ENCODE measurements around the gene BET1. TPM values are rescaled to one million over a fixed set of nuclear protein-coding genes. Genes with fewer than 3 reads are reported as not detected.
A peak's percentile ranks its signal among the peaks of the same experiment; 100 is the strongest.

Gene BET1
- total RNA-seq, 1 experiment from 2014 or later: 12.1 TPM

DNA sequence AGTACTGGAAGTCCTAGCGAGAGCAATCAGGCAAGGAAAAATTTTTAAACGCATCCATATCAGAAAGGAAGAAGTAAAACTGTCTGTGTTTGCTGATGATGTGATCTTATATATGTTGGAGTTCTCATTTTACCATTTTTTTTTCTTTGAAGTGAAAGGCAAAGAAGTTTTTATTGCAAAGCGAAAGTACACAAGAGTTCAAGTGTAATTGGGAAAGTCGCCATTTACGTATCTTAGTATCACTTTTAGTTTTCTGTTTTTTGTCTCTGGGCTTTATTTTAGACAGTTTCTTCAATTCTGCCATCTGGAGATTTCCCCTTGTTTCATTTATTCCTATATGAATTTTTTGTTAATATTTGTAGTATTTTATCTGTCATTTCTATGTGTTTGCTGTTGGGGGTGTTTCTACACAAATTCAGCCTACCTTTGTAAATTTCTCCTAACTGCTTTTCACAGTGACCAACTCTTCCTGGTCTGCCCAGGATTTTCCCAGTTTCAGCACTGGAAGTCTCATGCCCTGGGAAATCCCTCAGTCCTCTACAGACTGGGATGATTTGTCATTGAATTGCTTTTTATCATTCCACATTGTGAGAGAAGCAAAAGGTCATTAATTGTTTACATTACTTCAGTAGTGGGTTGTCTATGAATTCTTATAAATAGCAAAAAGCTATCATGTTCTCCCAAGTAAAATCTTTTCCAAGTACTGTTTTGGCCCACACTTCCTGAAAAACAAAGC lies 23.2 kb downstream of the BET1 start:
- no peak for DNase-seq
- H3K9ac ChIP-seq (ENCODE audit: low read length): no peak overlapping the region
- no peak overlapping the region for H3K4me2 ChIP-seq (ENCODE audit: low read length)
- BruUV-seq (replicated peaks): no TSS peak
- TF ChIP-seq EZH2phosphoT487 (IDR thresholded peaks at IDR 0.05; ENCODE audit: borderline replicate concordance, low read length) (no peak), EZH2 (IDR thresholded peaks at IDR 0.05; ENCODE audit: low read length, unreplicated experiment) (no peak)
- TF ChIP-seq, protein P1, sequence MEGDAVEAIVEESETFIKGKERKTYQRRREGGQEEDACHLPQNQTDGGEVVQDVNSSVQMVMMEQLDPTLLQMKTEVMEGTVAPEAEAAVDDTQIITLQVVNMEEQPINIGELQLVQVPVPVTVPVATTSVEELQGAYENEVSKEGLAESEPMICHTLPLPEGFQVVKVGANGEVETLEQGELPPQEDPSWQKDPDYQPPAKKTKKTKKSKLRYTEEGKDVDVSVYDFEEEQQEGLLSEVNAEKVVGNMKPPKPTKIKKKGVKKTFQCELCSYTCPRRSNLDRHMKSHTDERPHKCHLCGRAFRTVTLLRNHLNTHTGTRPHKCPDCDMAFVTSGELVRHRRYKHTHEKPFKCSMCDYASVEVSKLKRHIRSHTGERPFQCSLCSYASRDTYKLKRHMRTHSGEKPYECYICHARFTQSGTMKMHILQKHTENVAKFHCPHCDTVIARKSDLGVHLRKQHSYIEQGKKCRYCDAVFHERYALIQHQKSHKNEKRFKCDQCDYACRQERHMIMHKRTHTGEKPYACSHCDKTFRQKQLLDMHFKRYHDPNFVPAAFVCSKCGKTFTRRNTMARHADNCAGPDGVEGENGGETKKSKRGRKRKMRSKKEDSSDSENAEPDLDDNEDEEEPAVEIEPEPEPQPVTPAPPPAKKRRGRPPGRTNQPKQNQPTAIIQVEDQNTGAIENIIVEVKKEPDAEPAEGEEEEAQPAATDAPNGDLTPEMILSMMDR (conservative IDR thresholded peaks at IDR 0.05; ENCODE audit: low read depth, low read length): no peak
- H3K4me1 ChIP-seq (ENCODE audit: insufficient read depth, low read length): no peaks in the 10 kb centered on the region
- H3K27me3 ChIP-seq (ENCODE audit: low read length): no peaks in the 10 kb centered on the region
- H4K20me1 ChIP-seq (ENCODE audit: low read length): no peaks in the 10 kb centered on the region
- intact Hi-C loops (cut with micrococcal nuclease): no loop called here
- POLR2A ChIA-PET (ENCODE audit: unreplicated experiment): no interaction called here
- H3K9me2 ChIP-seq (replicated peaks; ENCODE audit: low read length): no peaks in the 10 kb centered on the region
- H2AFZ ChIP-seq (ENCODE audit: low read length): no peak overlapping the region
- ATAC-seq: no peak
- no peaks in the 10 kb centered on the region for H3K9me3 ChIP-seq (ENCODE audit: low read length)
- H3K36me3 ChIP-seq (ENCODE audit: low read depth, low read length): no peaks in the 10 kb centered on the region
- no peaks in the 10 kb centered on the region for H3K79me2 ChIP-seq (ENCODE audit: low read length)
- CTCF ChIA-PET: no interaction called here
- H3F3A ChIP-seq (ENCODE audit: low read length, unreplicated experiment): no peaks in the 10 kb centered on the region
- no peak overlapping the region for H3K4me3 ChIP-seq (ENCODE audit: low read length)
- H3K27ac ChIP-seq (ENCODE audit: low read length): no peak overlapping the region

DNA sequence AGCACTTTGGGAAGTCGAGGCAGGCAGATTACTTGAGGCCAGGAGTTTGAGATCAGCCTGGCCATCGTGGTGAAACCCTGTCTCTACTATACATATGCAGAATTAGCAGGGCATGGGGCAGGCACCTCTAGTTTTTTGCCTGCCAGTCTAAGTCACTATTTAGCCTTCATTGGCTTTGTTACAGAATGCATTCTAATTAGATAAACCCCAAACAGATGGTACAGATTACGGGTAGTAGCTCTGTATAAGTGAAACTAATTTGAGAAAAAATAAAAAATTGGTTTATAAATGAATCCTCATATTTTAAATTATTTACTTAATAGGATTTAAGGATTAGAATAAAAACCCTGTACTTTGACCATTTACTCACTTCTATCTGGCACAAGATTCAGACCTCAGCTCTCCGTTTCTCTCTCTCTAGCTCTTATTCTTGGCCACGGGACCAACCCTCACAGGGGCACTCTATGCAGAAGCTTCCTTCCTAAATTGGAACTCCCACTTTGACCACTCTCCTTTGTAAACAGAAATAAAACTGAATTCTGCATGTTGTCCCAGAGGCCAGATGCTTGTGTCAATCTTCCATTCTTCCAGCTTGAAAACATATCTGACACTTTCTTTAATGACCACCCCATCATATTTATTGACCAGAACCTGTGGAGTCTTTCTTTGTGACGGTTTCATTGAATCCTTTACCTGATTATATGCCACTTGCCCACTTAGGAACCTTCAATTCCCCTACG lies 26.8 kb downstream of the BET1 start:
- TF ChIP-seq EZH2phosphoT487 (IDR thresholded peaks at IDR 0.05; ENCODE audit: borderline replicate concordance, low read length): no peak
- TF ChIP-seq EZH2 (IDR thresholded peaks at IDR 0.05; ENCODE audit: low read length, unreplicated experiment): no peak
- TF ChIP-seq, protein P1 (conservative IDR thresholded peaks at IDR 0.05; ENCODE audit: low read depth, low read length): no peak
- H3K4me3 ChIP-seq (ENCODE audit: low read length): no peak overlapping the region
- H4K20me1 ChIP-seq (ENCODE audit: low read length): no peaks in the 10 kb centered on the region
- peaks cover 4% of the 10 kb centered on the region; the same call in 1 of the 2 replicates for H3K4me1 ChIP-seq (ENCODE audit: insufficient read depth, low read length)
- no peaks in the 10 kb centered on the region for H3K9me3 ChIP-seq (ENCODE audit: low read length)
- no peak for DNase-seq
- intact Hi-C loops (cut with micrococcal nuclease): no loop called here
- ChIA-PET CTCF (no interaction called here), POLR2A (ENCODE audit: unreplicated experiment) (no interaction called here)
- no peak overlapping the region for H3K4me2 ChIP-seq (ENCODE audit: low read length)
- H3K79me2 ChIP-seq (ENCODE audit: low read length): no peaks in the 10 kb centered on the region
- H3K9ac ChIP-seq (ENCODE audit: low read length): no peak overlapping the region
- no peak overlapping the region for H3K27ac ChIP-seq (ENCODE audit: low read length)
- H3K9me2 ChIP-seq (replicated peaks; ENCODE audit: low read length): no peaks in the 10 kb centered on the region
- no peaks in the 10 kb centered on the region for H3K27me3 ChIP-seq (ENCODE audit: low read length)
- no peaks in the 10 kb centered on the region for H3K36me3 ChIP-seq (ENCODE audit: low read depth, low read length)
- no peaks in the 10 kb centered on the region for H3F3A ChIP-seq (ENCODE audit: low read length, unreplicated experiment)
- BruUV-seq (replicated peaks): no TSS peak
- ATAC-seq: no peak
- no peak overlapping the region for H2AFZ ChIP-seq (ENCODE audit: low read length)

DNA sequence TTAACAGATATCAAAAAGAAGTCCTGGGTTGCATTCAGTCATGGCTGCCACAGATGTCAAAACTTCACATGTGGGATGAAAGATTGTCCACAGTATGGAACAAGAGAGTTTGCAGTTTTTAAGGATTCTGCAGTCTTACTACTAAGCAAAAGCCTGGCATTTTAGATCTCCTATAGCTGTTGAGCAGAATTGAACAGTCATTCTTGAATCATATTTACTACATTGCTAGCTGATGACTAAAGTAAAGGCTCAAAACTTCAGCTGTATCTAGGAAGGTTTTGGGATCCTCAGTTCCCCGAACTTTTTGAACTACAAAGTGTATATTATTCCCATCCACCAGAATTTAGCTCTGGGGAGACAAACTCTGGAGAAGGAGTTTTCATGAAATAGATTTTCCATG lies 31.0 kb downstream of the BET1 start:
- Histone ChIP-seq H3K27me3 (ENCODE audit: low read length) (no peaks in the 10 kb centered on the region), H3K36me3 (ENCODE audit: low read depth, low read length) (no peaks in the 10 kb centered on the region), H3F3A (ENCODE audit: low read length, unreplicated experiment) (no peaks in the 10 kb centered on the region), H3K9ac (ENCODE audit: low read length) (no peak overlapping the region), H3K4me3 (ENCODE audit: low read length) (no peak overlapping the region), H4K20me1 (ENCODE audit: low read length) (no peaks in the 10 kb centered on the region), H3K4me2 (ENCODE audit: low read length) (peak overlapping the region; percentile 3; the same call in 1 of the 2 replicates), H2AFZ (ENCODE audit: low read length) (no peak overlapping the region), H3K9me3 (ENCODE audit: low read length) (no peaks in the 10 kb centered on the region), H3K79me2 (ENCODE audit: low read length) (no peaks in the 10 kb centered on the region), H3K27ac (ENCODE audit: low read length) (no peak overlapping the region), H3K9me2 (replicated peaks; ENCODE audit: low read length) (no peaks in the 10 kb centered on the region), H3K4me1 (ENCODE audit: insufficient read depth, low read length) (peaks cover 4% of the 10 kb centered on the region; the same call in 1 of the 2 replicates)
- intact Hi-C loops (cut with micrococcal nuclease): no loop called here
- DNase-seq: peak; percentile 30
- TF ChIP-seq EZH2 (IDR thresholded peaks at IDR 0.05; ENCODE audit: low read length, unreplicated experiment) (no peak), EZH2phosphoT487 (IDR thresholded peaks at IDR 0.05; ENCODE audit: borderline replicate concordance, low read length) (no peak)
- TF ChIP-seq, protein P1 (conservative IDR thresholded peaks at IDR 0.05; ENCODE audit: low read depth, low read length): no peak
- no TSS peak for BruUV-seq (replicated peaks)
- CTCF ChIA-PET: no interaction called here
- POLR2A ChIA-PET (ENCODE audit: unreplicated experiment): no interaction called here
- peak; percentile 84 for ATAC-seq
